Gastrocnemius medialis (tissue), 4 donors: ENCODE data around the gene CHST11. TPM values are rescaled to one million over a fixed set of nuclear protein-coding genes. Genes with fewer than 3 reads are reported as not detected.

Experiments
- ATAC-seq, 2 donors: fragments of 150-250 bp; one replicate each; pipeline ENCODE4 v1.9.1; 2016
- DNase-seq, 2 donors: peaks; one replicate each; pipeline ENCODE4 v3.0.0-alpha.2; 2019
- H3K27ac ChIP-seq, 4 donors: fragments of 200-600 bp; sonication (generic); 1 replicate in 1 of 4; 2 replicates in 3 of 4; pipeline ENCODE4 v1.5.1; 2016 to 2018; ENCODE audit warnings: mild to moderate bottlenecking in 2 of 4, moderate library complexity in 1 of 4
- H3K27me3 ChIP-seq, 3 donors: fragments of 200-600 bp; sonication (generic) in 2 of 3; 1 replicate in 1 of 3; 2 replicates in 2 of 3; pipeline versions ENCODE4 v1.5.1 to v1.6.0; 2016 to 2019; ENCODE audit warnings: mild to moderate bottlenecking in 1 of 3, moderate library complexity in 1 of 3
- H3K36me3 ChIP-seq, 2 donors: fragments of 200-600 bp; sonication (generic) in 1 of 2; one replicate each; pipeline ENCODE4 v1.5.1; 2017 to 2018
- H3K4me1 ChIP-seq, 2 donors: fragments of 200-600 bp; sonication (generic) in 1 of 2; one replicate each; pipeline ENCODE4 v1.5.1; 2016 to 2017; ENCODE audit warnings: mild to moderate bottlenecking in 2 of 2
- H3K4me3 ChIP-seq, 4 donors: fragments of 200-600 bp; sonication (generic) in 3 of 4; 1 replicate in 1 of 4; 2 replicates in 3 of 4; pipeline ENCODE4 v1.5.1; 2016 to 2019; ENCODE audit warnings: mild to moderate bottlenecking in 2 of 4
- H3K9me3 ChIP-seq, 3 donors: fragments of 200-600 bp; sonication (generic) in 2 of 3; 1 replicate in 1 of 3; 2 replicates in 2 of 3; pipeline ENCODE4 v1.5.1; 2016 to 2019
- CTCF ChIP-seq, 5 experiments: fragments of 450-650 bp in 3 of 5; fragments of 200-600 bp in 2 of 5; sonication (generic) in 2 of 5; IDR thresholded peaks in 4 of 5; conservative IDR thresholded peaks in 1 of 5; 1 replicate in 4 of 5; 2 replicates in 1 of 5; pipeline ENCODE4 v1.5.1; 2016 to 2019; ENCODE audit warnings: antibody characterized with exemption in 5 of 5, mild to moderate bottlenecking in 3 of 5, moderate library complexity in 3 of 5
- POLR2A ChIP-seq, 2 donors: fragments of 450-650 bp; IDR thresholded peaks; one replicate each; pipeline ENCODE4 v1.6.1; 2017; ENCODE audit warnings: antibody characterized with exemption in 2 of 2, mild to moderate bottlenecking in 2 of 2, moderate library complexity in 2 of 2
- in situ Hi-C, 4 donors: fragments of 200-750 bp; cut with MboI; loops; one replicate each; pipeline versions ENCODE4 v1.15.0 to v1.8.0; 2017; ENCODE audit warnings: low sequenced_read_pairs in 4 of 4
- intact Hi-C: fragments of 100-400 bp; cut with DNase I; formaldehyde crosslinking; loops from one replicate; pipeline ENCODE4 v1.15.1; 2023; ENCODE audit warnings: low total_unique reads
- total RNA-seq, 4 donors: library from RNA; depleted of rRNA; stranded (reverse); fragments of >200 nt; gene quantifications; one replicate each; pipeline versions ENCODE4 v1.1.0 to v1.2.3, GENCODE V29; 2016

CHST11 gene
- total RNA-seq, 4 donors from 2014 or later: 0.17 to 2.1 (median 1.4) TPM

- Histone ChIP-seq H3K27ac (no peak overlapping the region), H3K36me3 (no peaks in the 10 kb centered on the region), H3K4me1 (peaks cover 0 to 11% of the 10 kb centered on the region in 2 donors), H3K4me3 (no peak overlapping the region), H3K27me3 (no peaks in the 10 kb centered on the region), H3K9me3 (no peaks in the 10 kb centered on the region)
- DNase-seq (no peak), ATAC-seq (no peak)
- in situ Hi-C loops (no loop called here), intact Hi-C loops (no loop called here)
- no peak for TF ChIP-seq CTCF (IDR thresholded peaks at IDR 0.05 in 4 of 5, conservative IDR thresholded peaks at IDR 0.05 in 1 of 5)
- TF ChIP-seq POLR2A (IDR thresholded peaks at IDR 0.05): no peak
These were observed 175.1 kb downstream of the CHST11 start for GRCh38 chr12:104631867-104632266.

DNA sequence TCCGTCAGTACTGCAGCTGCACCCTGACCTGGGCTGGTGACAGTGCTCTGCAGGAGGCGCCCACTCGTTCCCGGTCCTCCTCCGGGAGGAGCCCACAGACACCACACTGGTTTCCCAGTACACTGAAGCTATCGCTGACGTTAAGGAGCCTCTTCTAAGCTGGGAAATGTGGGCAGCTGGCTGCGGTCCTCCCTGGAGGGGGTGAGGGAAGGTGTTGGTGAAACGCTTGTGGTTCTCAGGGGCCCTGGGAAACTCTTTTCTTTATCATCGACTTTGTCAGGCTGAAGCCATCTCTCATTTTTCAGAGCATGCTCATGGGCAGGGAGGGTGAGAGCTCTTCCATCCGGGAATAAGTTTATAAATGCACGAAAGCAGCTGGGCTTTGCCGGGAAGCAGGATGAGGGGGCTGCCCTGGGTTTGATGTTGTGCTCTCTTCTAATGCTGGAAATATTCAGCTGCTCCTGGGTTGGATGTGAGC lies 176.0 kb downstream of the CHST11 start:
- TF ChIP-seq POLR2A (IDR thresholded peaks at IDR 0.05): no peak
- TF ChIP-seq CTCF (IDR thresholded peaks at IDR 0.05 in 4 of 5, conservative IDR thresholded peaks at IDR 0.05 in 1 of 5): no peak
- Histone ChIP-seq H3K36me3 (no peaks in the 10 kb centered on the region), H3K27me3 (no peaks in the 10 kb centered on the region), H3K4me3 (no peak overlapping the region), H3K27ac (no peak overlapping the region), H3K4me1 (peaks cover 0 to 11% of the 10 kb centered on the region in 2 donors), H3K9me3 (no peaks in the 10 kb centered on the region)
- DNase-seq (no peak), ATAC-seq (no peak)
- in situ Hi-C loops: no loop called here
- intact Hi-C loops: no loop called here

GRCh38 chr12:104634044-104634443 lies 177.3 kb downstream of the CHST11 start:
- peaks cover 0 to 6% of the 10 kb centered on the region in 2 donors for H3K4me1 ChIP-seq
- no peak for ATAC-seq
- H3K4me3 ChIP-seq: no peak overlapping the region
- in situ Hi-C loops: no loop called here
- no peak for DNase-seq
- no peaks in the 10 kb centered on the region for H3K27me3 ChIP-seq
- H3K27ac ChIP-seq: no peak overlapping the region
- TF ChIP-seq POLR2A (IDR thresholded peaks at IDR 0.05): no peak
- no peak for TF ChIP-seq CTCF (IDR thresholded peaks at IDR 0.05 in 4 of 5, conservative IDR thresholded peaks at IDR 0.05 in 1 of 5)
- H3K36me3 ChIP-seq: no peaks in the 10 kb centered on the region
- intact Hi-C loops: no loop called here
- H3K9me3 ChIP-seq: no peaks in the 10 kb centered on the region

GRCh38 chr12:104634852-104635251 lies 178.1 kb downstream of the CHST11 start:
- intact Hi-C loops: no loop called here
- DNase-seq: no peak

More at GRCh38 chr12:104634852-104635251, 178.1 kb downstream of the CHST11 start:
- Histone ChIP-seq H3K4me1 (peaks cover 0 to 6% of the 10 kb centered on the region in 2 donors), H3K4me3 (no peak overlapping the region), H3K27me3 (no peaks in the 10 kb centered on the region), H3K27ac (no peak overlapping the region), H3K9me3 (no peaks in the 10 kb centered on the region), H3K36me3 (no peaks in the 10 kb centered on the region)
- no peak for ATAC-seq
- in situ Hi-C loops: no loop called here
- no peak for TF ChIP-seq CTCF (IDR thresholded peaks at IDR 0.05 in 4 of 5, conservative IDR thresholded peaks at IDR 0.05 in 1 of 5)
- no peak for TF ChIP-seq POLR2A (IDR thresholded peaks at IDR 0.05)
